ENCODE data around the gene COL17A1.

Gene COL17A1

GRCh38 chr10:103990121-103990520, 95.6 kb downstream of the COL17A1 start:
- Histone ChIP-seq H3K27ac (no peak overlapping the region), H3K4me2 (ENCODE audit: low read length) (no peak overlapping the region), H3K9ac (no peak overlapping the region), H3K4me1 (no peaks in the 10 kb centered on the region), H3K79me2 (peaks cover 9% of the 10 kb centered on the region), H3K4me3 (ENCODE audit: low read depth, low read length) (no peak overlapping the region), H3K27me3 (ENCODE audit: control insufficient read depth, insufficient read depth, low read length) (no peaks in the 10 kb centered on the region), H3K36me3 (ENCODE audit: control insufficient read depth, insufficient read depth, low read length) (no peaks in the 10 kb centered on the region), H3K9me3 (ENCODE audit: control insufficient read depth, low read length) (no peaks in the 10 kb centered on the region), H2AFZ (no peak overlapping the region)
- no peak for TF ChIP-seq CTCF (IDR thresholded peaks at IDR 0.05)

- TF ChIP-seq CTCF (IDR thresholded peaks at IDR 0.05), result no peak
- Histone ChIP-seq H3K27me3 (ENCODE audit: control insufficient read depth, insufficient read depth, low read length) (no peaks in the 10 kb centered on the region), H3K4me1 (peaks cover 4% of the 10 kb centered on the region), H3K4me3 (ENCODE audit: low read depth, low read length) (no peak overlapping the region), H3K4me2 (ENCODE audit: low read length) (no peak overlapping the region), H3K9ac (no peak overlapping the region), H3K9me3 (ENCODE audit: control insufficient read depth, low read length) (no peaks in the 10 kb centered on the region), H3K36me3 (ENCODE audit: control insufficient read depth, insufficient read depth, low read length) (no peaks in the 10 kb centered on the region), H2AFZ (no peak overlapping the region), H3K27ac (no peak overlapping the region), H3K79me2 (peaks cover 24% of the 10 kb centered on the region)
These were observed 99.3 kb downstream of the COL17A1 start for GRCh38 chr10:103986360-103986759.

GRCh38 chr10:103985726-103986125, 100.0 kb downstream of the COL17A1 start:
- no peaks in the 10 kb centered on the region for H3K9me3 ChIP-seq (ENCODE audit: control insufficient read depth, low read length)
- peaks cover 4% of the 10 kb centered on the region for H3K4me1 ChIP-seq
- no peak overlapping the region for H3K9ac ChIP-seq
- H3K4me2 ChIP-seq (ENCODE audit: low read length), result no peak overlapping the region
- H3K79me2 ChIP-seq, result peaks cover 26% of the 10 kb centered on the region
- H3K27me3 ChIP-seq (ENCODE audit: control insufficient read depth, insufficient read depth, low read length), result no peaks in the 10 kb centered on the region
- no peak overlapping the region for H2AFZ ChIP-seq
- no peaks in the 10 kb centered on the region for H3K36me3 ChIP-seq (ENCODE audit: control insufficient read depth, insufficient read depth, low read length)
- TF ChIP-seq CTCF (IDR thresholded peaks at IDR 0.05), result no peak
- H3K4me3 ChIP-seq (ENCODE audit: low read depth, low read length), result no peak overlapping the region
- no peak overlapping the region for H3K27ac ChIP-seq

- no peaks in the 10 kb centered on the region for H3K27me3 ChIP-seq (ENCODE audit: control insufficient read depth, insufficient read depth, low read length)
- no peak overlapping the region for H3K4me3 ChIP-seq (ENCODE audit: low read depth, low read length)
- H3K4me2 ChIP-seq (ENCODE audit: low read length), result no peak overlapping the region
- H3K79me2 ChIP-seq, result peaks cover 31% of the 10 kb centered on the region
- H3K36me3 ChIP-seq (ENCODE audit: control insufficient read depth, insufficient read depth, low read length), result no peaks in the 10 kb centered on the region
- H3K27ac ChIP-seq, result no peak overlapping the region
- TF ChIP-seq CTCF (IDR thresholded peaks at IDR 0.05), result no peak
- no peak overlapping the region for H3K9ac ChIP-seq
- H2AFZ ChIP-seq, result no peak overlapping the region
- peaks cover 8% of the 10 kb centered on the region for H3K4me1 ChIP-seq
- H3K9me3 ChIP-seq (ENCODE audit: control insufficient read depth, low read length), result no peaks in the 10 kb centered on the region
These were observed 102.2 kb downstream of the COL17A1 start for GRCh38 chr10:103983367-103983911.

GRCh38 chr10:103982639-103983038, 103.0 kb downstream of the COL17A1 start:
- Histone ChIP-seq H3K27ac (no peak overlapping the region), H3K9me3 (ENCODE audit: control insufficient read depth, low read length) (no peaks in the 10 kb centered on the region), H3K4me2 (ENCODE audit: low read length) (no peak overlapping the region), H3K4me1 (peaks cover 8% of the 10 kb centered on the region), H3K9ac (no peak overlapping the region), H2AFZ (no peak overlapping the region), H3K4me3 (ENCODE audit: low read depth, low read length) (no peak overlapping the region), H3K79me2 (peaks cover 31% of the 10 kb centered on the region), H3K36me3 (ENCODE audit: control insufficient read depth, insufficient read depth, low read length) (no peaks in the 10 kb centered on the region), H3K27me3 (ENCODE audit: control insufficient read depth, insufficient read depth, low read length) (no peaks in the 10 kb centered on the region)
- no peak for TF ChIP-seq CTCF (IDR thresholded peaks at IDR 0.05)

All from parathyroid adenoma (tissue), 2 donors.